GM12891 (cell line): ENCODE results near the gene SSBP2.

Experiments
- PAX5 ChIP-seq: IDR thresholded peaks from 2 replicates; pipeline ENCODE4 v1.6.1; 2011; ENCODE audit warnings: low read length, moderate library complexity, mild to moderate bottlenecking; ENCODE audit not compliant: insufficient read depth, severe bottlenecking
- POLR2A ChIP-seq: IDR thresholded peaks from 2 replicates; pipeline ENCODE4 v1.6.1; 2011; ENCODE audit warnings: low read depth, low read length, control low read depth
- POLR2AphosphoS5 ChIP-seq: IDR thresholded peaks from 2 replicates; pipeline ENCODE4 v1.6.1; 2011; ENCODE audit warnings: low read depth, low read length, control low read depth
- SPI1 ChIP-seq: IDR thresholded peaks from 2 replicates; pipeline ENCODE4 v1.6.1; 2011; ENCODE audit warnings: low read depth, low read length, control low read depth
- TAF1 ChIP-seq: IDR thresholded peaks from 2 replicates; pipeline ENCODE4 v1.6.1; 2011; ENCODE audit warnings: low read depth, low read length, control low read depth

DNA sequence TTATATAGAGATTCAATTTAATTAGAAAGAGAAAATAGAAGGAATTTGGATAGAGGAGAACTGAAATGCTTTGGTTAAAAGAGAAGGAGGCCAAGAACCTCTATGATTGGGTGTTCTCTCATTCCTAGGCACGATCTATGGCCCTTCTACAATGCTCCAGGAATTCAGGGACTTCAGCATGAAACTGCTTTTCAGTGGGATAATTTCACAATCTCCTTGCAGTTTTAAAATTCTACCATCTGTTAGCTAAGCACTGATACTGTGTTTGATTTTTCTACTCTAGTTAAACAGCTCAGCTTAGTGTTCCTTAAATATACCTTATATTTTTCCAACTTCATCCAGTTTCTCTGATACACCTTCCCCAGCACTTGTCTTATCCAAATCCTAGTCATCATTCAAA, 141.9 kb downstream of the SSBP2 start:
- no peak for TF ChIP-seq TAF1
- no peak for TF ChIP-seq POLR2AphosphoS5
- no peak for TF ChIP-seq PAX5
- no peak for TF ChIP-seq SPI1
- TF ChIP-seq POLR2A: no peak
